ENCODE data around the gene JPH3.

DNA sequence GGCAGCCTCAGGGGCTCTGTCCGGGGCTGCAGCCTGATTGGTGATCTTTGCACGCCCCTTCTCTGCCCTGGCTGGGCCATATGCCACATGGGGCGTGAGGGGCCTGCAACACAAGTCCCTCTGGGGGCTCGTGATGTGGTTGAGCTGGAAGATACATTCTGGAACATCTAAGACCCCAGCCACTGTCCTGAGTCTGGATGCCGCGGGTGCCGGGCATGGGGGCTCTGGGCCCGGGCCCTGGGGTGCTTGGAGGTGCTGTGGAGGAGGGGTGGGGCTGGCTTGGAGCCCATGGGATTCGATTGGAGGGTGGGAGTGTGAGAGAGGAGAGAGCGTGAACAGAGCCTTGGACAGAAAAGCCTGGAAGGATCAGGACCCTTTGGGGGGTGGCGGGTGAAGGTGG, 39.4 kb downstream of the JPH3 start:
- TF ChIP-seq, protein P1, sequence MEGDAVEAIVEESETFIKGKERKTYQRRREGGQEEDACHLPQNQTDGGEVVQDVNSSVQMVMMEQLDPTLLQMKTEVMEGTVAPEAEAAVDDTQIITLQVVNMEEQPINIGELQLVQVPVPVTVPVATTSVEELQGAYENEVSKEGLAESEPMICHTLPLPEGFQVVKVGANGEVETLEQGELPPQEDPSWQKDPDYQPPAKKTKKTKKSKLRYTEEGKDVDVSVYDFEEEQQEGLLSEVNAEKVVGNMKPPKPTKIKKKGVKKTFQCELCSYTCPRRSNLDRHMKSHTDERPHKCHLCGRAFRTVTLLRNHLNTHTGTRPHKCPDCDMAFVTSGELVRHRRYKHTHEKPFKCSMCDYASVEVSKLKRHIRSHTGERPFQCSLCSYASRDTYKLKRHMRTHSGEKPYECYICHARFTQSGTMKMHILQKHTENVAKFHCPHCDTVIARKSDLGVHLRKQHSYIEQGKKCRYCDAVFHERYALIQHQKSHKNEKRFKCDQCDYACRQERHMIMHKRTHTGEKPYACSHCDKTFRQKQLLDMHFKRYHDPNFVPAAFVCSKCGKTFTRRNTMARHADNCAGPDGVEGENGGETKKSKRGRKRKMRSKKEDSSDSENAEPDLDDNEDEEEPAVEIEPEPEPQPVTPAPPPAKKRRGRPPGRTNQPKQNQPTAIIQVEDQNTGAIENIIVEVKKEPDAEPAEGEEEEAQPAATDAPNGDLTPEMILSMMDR (IDR thresholded peaks at IDR 0.05 in 8 of 11, conservative IDR thresholded peaks at IDR 0.05 in 3 of 11): no peak
- TF ChIP-seq POLR2A (IDR thresholded peaks at IDR 0.05): no peak
- TF ChIP-seq POLR2AphosphoS5 (IDR thresholded peaks at IDR 0.05): no peak
